Endothelial cell of umbilical vein (primary cell): ENCODE measurements around the gene ARL5C. TPM values are rescaled to one million over a fixed set of nuclear protein-coding genes. Genes with fewer than 3 reads are reported as not detected.

Experiments
- BruUV-seq: library from RNA; stranded (reverse); fragments of 400-500 nt; replicated peaks from 2 replicates; lab custom pipeline; 2021; lab: Mats Ljungman, UMichigan
- CTCF ChIA-PET: fragments of 300-600, 350-600 bp; sonication (Branson Sonifier 250); formaldehyde crosslinking; loops from one replicate; lab custom pipeline; 2021; ENCODE audit warnings: antibody characterized with exemption, inconsistent platforms; lab: Charles Lee
- POLR2A ChIA-PET: fragments of 300-600, 350-600 bp; sonication (Branson Sonifier 250); formaldehyde crosslinking; loops from one replicate; lab custom pipeline; 2021; ENCODE audit warnings: antibody characterized with exemption, inconsistent platforms; lab: Charles Lee
- DNase-seq: peaks from one replicate; pipeline ENCODE4 v3.0.0-alpha.2; 2011; ENCODE audit warnings: low read depth, low spot score
- FAIRE-seq: peaks from 2 replicates; lab custom pipeline; 2011; peaks lifted over from hg19 to GRCh38; lab: Jason Lieb, UNC
- H2AFZ ChIP-seq: 2 replicates; pipeline ENCODE4 v1.6.0; 2012; ENCODE audit warnings: low read depth, low read length, control low read depth, inconsistent platforms
- H3K27ac ChIP-seq: 2 replicates; pipeline ENCODE4 v1.5.1; 2011; ENCODE audit warnings: low read depth, mild to moderate bottlenecking, control low read depth, low read length, moderate library complexity; ENCODE audit not compliant: insufficient read depth
- H3K27me3 ChIP-seq, 2 experiments: 2 replicates each; pipeline versions ENCODE4 v1.6.0 to v1.6.1; 2011; ENCODE audit warnings: low read length in 2 of 2, mixed read lengths in 1 of 2; ENCODE audit not compliant: control insufficient read depth in 2 of 2, insufficient read depth in 2 of 2
- H3K36me3 ChIP-seq, 2 experiments: 2 replicates in 1 of 2; 3 replicates in 1 of 2; pipeline ENCODE4 v1.5.1; 2011; ENCODE audit warnings: low read length in 2 of 2, mild to moderate bottlenecking in 1 of 2, moderate library complexity in 1 of 2; ENCODE audit not compliant: control insufficient read depth in 2 of 2, insufficient read depth in 2 of 2; ENCODE audit errors: extremely low read depth in 1 of 2
- H3K4me1 ChIP-seq: 3 replicates; pipeline ENCODE4 v1.5.1; 2011; ENCODE audit warnings: mild to moderate bottlenecking, low read length; ENCODE audit not compliant: control insufficient read depth, insufficient read depth; ENCODE audit errors: extremely low read depth
- H3K4me2 ChIP-seq: 2 replicates; pipeline ENCODE4 v1.6.1; 2011; ENCODE audit warnings: low read length, control low read depth, mixed read lengths; ENCODE audit not compliant: insufficient read depth
- H3K4me3 ChIP-seq, 3 experiments: fragments of 200-600 bp in 1 of 3; sonication (generic), shearing (Covaris generic) in 1 of 3; replicated peaks in 1 of 3; 2 replicates each; pipeline ENCODE4 v1.5.1; 2011 to 2016; ENCODE audit warnings: control low read depth in 3 of 3, low read length in 3 of 3, mild to moderate bottlenecking in 2 of 3, inconsistent platforms in 1 of 3, low read depth in 1 of 3, moderate library complexity in 1 of 3; ENCODE audit not compliant: insufficient read depth in 1 of 3
- H3K79me2 ChIP-seq: 2 replicates; pipeline ENCODE4 v1.6.0; 2012; ENCODE audit warnings: low read length, inconsistent platforms; ENCODE audit not compliant: control insufficient read depth, insufficient read depth
- H3K9ac ChIP-seq: replicated peaks from 2 replicates; pipeline ENCODE3; 2011; ENCODE audit warnings: low read length, control low read depth; ENCODE audit not compliant: insufficient read depth; ENCODE audit errors: extremely low read depth
- H3K9me1 ChIP-seq: replicated peaks from 3 replicates; pipeline ENCODE4 v1.6.0; 2011; ENCODE audit warnings: mild to moderate bottlenecking, low read length; ENCODE audit not compliant: control insufficient read depth, insufficient read depth; ENCODE audit errors: extremely low read depth
- H3K9me3 ChIP-seq: replicated peaks from 2 replicates; pipeline ENCODE4 v1.5.1; 2012; ENCODE audit warnings: low read length, inconsistent platforms; ENCODE audit not compliant: control insufficient read depth, insufficient read depth
- H4K20me1 ChIP-seq: replicated peaks from 2 replicates; pipeline ENCODE3; 2011; ENCODE audit warnings: mild to moderate bottlenecking, low read length; ENCODE audit not compliant: control insufficient read depth, insufficient read depth; ENCODE audit errors: extremely low read depth
- GATA2 ChIP-seq: IDR thresholded peaks from 2 replicates; pipeline ENCODE4 v1.7.0; 2011; ENCODE audit warnings: low read depth, mild to moderate bottlenecking, moderate library complexity, mixed read lengths, low read length; ENCODE audit not compliant: insufficient read length, insufficient read depth
- JUN ChIP-seq: IDR thresholded peaks from 2 replicates; pipeline ENCODE4 v1.6.1; 2011; ENCODE audit warnings: borderline replicate concordance, low read depth; ENCODE audit not compliant: insufficient read length, insufficient read depth
- POLR2A ChIP-seq: IDR thresholded peaks from 2 replicates; pipeline ENCODE4 v1.6.1; 2012; ENCODE audit warnings: low read depth, mild to moderate bottlenecking, control low read depth, low read length
- dilution Hi-C: fragments of 300-500 bp; cut with MboI; formaldehyde crosslinking; loops from one replicate; pipeline ENCODE4 v1.15.0; 2019; ENCODE audit warnings: low sequenced_read_pairs; ENCODE audit not compliant: extremely low pct_ligation_motif_present
- intact Hi-C: fragments of 100-400 bp; cut with micrococcal nuclease; formaldehyde crosslinking; loops from one replicate; pipeline ENCODE4 v1.10.0; 2022
- polyA plus RNA-seq, 4 experiments: library from polyadenylated mRNA; depleted of rRNA in 3 of 4; stranded (reverse) in 3 of 4; unstranded in 1 of 4; fragments of >200 nt; gene quantifications; 2 replicates each; pipeline versions ENCODE4 v1.2.1 to v1.2.3, GENCODE V29; 2011 to 2012; ENCODE audit warnings: missing spikeins in 1 of 4
- total RNA-seq: library from RNA; stranded (reverse); gene quantifications from 2 replicates; pipeline ENCODE4 v1.2.3, GENCODE V29; 2021
- TF ChIP-seq, protein P1 (sequence below), 2 donors: IDR thresholded peaks; 1 replicate in 1 of 2; 2 replicates in 1 of 2; pipeline ENCODE4 v1.5.1; 2011; ENCODE audit warnings: low read length in 2 of 2, mild to moderate bottlenecking in 2 of 2, moderate library complexity in 2 of 2, control low read depth in 1 of 2, inconsistent platforms in 1 of 2, low read depth in 1 of 2; ENCODE audit not compliant: insufficient read depth in 1 of 2; ENCODE audit errors: extremely low read depth in 1 of 2

ARL5C gene
- total and polyA plus RNA-seq, 2 donors (not counting 3 experiments of a cell fraction or from before 2014, with no cell fraction given) = not detected

DNA sequence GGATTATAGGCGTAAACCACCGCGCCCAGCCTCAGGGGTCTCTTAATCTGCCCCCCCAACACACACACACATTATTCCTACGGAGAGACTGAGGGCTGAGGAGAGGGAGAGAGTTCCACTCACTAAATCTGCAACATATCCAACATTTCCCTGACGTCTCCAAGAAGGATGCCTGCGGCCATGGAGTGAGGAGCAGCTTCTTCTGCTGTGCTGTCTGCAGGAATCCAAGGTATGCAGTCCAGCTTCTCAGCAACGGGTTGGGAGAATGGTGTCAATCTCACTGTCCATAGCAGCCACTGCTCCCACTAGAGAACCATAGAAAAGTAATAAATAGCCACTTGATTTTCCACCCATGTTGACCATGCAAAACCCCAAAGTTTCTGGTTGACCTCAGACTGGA, 9.5 kb downstream of the ARL5C start:
- H3K36me3 ChIP-seq = no peaks in the 10 kb centered on the region
- H2AFZ ChIP-seq = no peak overlapping the region
- DNase-seq (no peak), FAIRE-seq (no peak)
- no peak overlapping the region for H3K9ac ChIP-seq
- no TSS peak for BruUV-seq
- H3K4me1 ChIP-seq = peaks cover 8% of the 10 kb centered on the region
- H3K27ac ChIP-seq = no peak overlapping the region
- intact Hi-C loops (no loop called here), dilution Hi-C loops (no loop called here)
- H3K9me3 ChIP-seq = no peaks in the 10 kb centered on the region
- TF ChIP-seq JUN = no peak
- no peak for TF ChIP-seq GATA2
- TF ChIP-seq, protein P1, sequence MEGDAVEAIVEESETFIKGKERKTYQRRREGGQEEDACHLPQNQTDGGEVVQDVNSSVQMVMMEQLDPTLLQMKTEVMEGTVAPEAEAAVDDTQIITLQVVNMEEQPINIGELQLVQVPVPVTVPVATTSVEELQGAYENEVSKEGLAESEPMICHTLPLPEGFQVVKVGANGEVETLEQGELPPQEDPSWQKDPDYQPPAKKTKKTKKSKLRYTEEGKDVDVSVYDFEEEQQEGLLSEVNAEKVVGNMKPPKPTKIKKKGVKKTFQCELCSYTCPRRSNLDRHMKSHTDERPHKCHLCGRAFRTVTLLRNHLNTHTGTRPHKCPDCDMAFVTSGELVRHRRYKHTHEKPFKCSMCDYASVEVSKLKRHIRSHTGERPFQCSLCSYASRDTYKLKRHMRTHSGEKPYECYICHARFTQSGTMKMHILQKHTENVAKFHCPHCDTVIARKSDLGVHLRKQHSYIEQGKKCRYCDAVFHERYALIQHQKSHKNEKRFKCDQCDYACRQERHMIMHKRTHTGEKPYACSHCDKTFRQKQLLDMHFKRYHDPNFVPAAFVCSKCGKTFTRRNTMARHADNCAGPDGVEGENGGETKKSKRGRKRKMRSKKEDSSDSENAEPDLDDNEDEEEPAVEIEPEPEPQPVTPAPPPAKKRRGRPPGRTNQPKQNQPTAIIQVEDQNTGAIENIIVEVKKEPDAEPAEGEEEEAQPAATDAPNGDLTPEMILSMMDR (IDR thresholded peaks at IDR 0.05; ENCODE audit: extremely low read depth in 1 of 2, insufficient read depth in 1 of 2, low read depth in 1 of 2, low read length in 2 of 2) = no peak
- no peak overlapping the region for H3K4me2 ChIP-seq
- POLR2A ChIA-PET = no interaction called here
- H4K20me1 ChIP-seq = no peaks in the 10 kb centered on the region
- peaks cover 0 to 13% of the 10 kb centered on the region in 2 experiments for H3K27me3 ChIP-seq
- CTCF ChIA-PET = interaction anchor here (0.9 to 2.1 kb wide), 6 partner anchors 8 to 174 kb away, joined by 3 to 10 read pairs (median 5); no protein-coding TSS in a partner anchor
- no peaks in the 10 kb centered on the region for H3K79me2 ChIP-seq
- no peak overlapping the region for H3K4me3 ChIP-seq
- H3K9me1 ChIP-seq = no peaks in the 10 kb centered on the region

DNA sequence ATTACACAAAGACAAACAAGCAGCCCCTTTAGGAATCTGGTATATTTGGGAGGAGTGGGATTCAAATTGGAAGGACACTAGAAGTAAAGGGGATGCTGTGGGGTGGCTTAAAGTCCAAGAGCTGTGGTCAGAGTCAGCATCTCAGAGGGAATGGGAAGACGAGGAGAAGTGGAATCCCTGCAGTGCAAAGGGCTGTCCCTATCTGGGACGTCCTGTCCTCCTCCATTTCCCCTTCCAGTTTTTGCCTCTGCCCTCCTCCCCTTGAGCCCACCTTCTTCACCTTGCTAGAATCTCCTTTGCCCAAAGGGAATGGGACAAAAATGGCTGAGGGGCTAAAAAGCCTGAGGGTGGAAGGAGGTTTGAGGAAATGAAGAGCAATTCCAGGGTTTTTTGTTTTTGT, 10.3 kb downstream of the ARL5C start:
- Histone ChIP-seq H3K36me3 (no peaks in the 10 kb centered on the region), H2AFZ (no peak overlapping the region), H4K20me1 (no peaks in the 10 kb centered on the region), H3K9me3 (no peaks in the 10 kb centered on the region), H3K27me3 (peaks cover 7 to 12% of the 10 kb centered on the region in 2 experiments), H3K9ac (no peak overlapping the region), H3K4me2 (no peak overlapping the region), H3K9me1 (no peaks in the 10 kb centered on the region), H3K79me2 (no peaks in the 10 kb centered on the region), H3K27ac (no peak overlapping the region), H3K4me3 (no peak overlapping the region), H3K4me1 (peaks cover 8% of the 10 kb centered on the region)
- TF ChIP-seq GATA2 (no peak), POLR2A (no peak)
- dilution Hi-C loops = no loop called here
- no peak for FAIRE-seq
- intact Hi-C loops = no loop called here
- CTCF ChIA-PET = interaction anchor here (1.2 to 2.1 kb wide), 3 partner anchors 9 to 76 kb away, joined by 3 to 10 read pairs (median 8); no protein-coding TSS in a partner anchor
- POLR2A ChIA-PET = no interaction called here
- DNase-seq = no peak
- no TSS peak for BruUV-seq
